Stimulated activated CD4-positive, alpha-beta T cell treated with anti-CD3 and anti-CD28 coated beads, Interleukin-15, amount 100 ng/mL, for 24 hours (primary cell): ENCODE measurements around the gene SYNGR3.
"Not testable (repeated sequence)": the region's sequence is repeated elsewhere in the genome, so short reads cannot be mapped to it uniquely, and the experiment has no call there.

Experiments
- DNase-seq: peaks from one replicate; pipeline ENCODE4 v3.0.0-alpha.2; 2020

The SYNGR3 gene

GRCh38 chr16:2032285-2033056 is 42.7 kb downstream of the SYNGR3 start:
- no peak for DNase-seq

GRCh38 chr16:2033057-2033908 is 43.5 kb downstream of the SYNGR3 start:
- no peak for DNase-seq

- DNase-seq: not testable (repeated sequence)
These were observed 44.3 kb downstream of the SYNGR3 start for GRCh38 chr16:2033909-2034695.

- DNase-seq: no peak
These were observed 45.1 kb downstream of the SYNGR3 start for GRCh38 chr16:2034696-2035430.

DNA sequence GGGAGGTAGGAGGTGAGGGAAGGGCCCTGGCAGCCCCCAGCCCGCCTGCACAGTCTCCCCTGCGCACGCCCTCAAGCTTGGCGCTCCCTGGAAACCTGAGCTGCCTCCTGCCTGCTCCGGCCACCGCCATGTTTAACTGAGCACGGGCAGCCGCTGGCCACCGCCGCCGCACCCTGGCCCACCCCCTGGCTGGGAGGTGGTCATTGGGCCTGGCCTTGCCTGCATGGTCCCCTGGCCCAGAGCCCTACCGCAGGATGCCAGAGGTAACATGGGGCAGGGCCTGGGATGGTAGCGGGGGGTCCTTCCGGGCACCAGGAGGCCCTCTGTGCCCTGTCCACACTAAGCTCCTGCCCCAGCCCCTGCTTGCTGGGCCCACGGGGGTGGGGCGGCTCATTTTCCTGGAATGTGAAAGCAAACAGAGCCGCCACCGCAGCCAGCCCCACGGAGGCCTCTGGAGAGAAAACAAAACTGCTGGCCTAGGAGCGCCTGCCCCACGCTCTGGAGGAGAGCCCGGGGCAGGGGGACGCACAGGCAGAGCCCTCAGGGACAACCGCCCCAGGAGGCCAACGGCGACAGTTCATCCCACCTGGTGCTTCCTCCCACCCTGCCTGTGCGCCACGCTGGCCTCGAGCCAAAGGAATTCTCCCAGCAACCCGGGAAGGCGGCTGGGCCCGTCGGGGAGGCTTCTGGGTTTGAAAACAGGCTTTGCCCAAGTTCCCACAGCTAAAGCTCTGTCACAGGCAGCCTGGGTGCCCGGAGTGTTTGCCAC is 45.8 kb downstream of the SYNGR3 start:
- no peak for DNase-seq

DNA sequence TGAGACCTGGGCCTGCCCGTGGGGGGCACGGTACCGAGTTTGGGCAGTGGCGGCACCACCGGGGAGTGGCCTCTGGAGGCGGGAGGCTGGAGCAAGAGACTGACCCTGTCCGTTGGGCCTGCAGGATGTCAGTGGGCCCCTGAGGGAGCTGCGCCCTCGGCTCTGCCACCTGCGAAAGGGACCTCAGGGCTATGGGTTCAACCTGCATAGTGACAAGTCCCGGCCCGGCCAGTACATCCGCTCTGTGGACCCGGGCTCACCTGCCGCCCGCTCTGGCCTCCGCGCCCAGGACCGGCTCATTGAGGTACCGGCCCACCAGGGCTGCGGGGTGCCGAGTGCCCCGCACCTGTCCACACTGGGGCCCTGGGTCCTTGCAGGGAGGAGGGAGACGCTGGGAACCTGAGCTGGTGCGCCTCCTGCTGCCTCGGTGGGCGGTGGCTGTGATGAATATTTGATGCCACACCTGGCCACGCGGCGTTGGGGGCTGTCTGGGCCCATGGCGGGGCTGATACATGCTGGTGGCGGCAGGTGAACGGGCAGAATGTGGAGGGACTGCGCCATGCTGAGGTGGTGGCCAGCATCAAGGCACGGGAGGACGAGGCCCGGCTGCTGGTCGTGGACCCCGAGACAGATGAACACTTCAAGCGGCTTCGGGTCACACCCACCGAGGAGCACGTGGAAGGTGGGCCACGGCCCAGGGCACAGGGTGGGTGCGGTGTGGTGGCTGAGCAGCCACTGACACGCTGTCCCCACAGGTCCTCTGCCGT is 46.6 kb downstream of the SYNGR3 start:
- no peak for DNase-seq

- DNase-seq: no peak
These were observed 47.3 kb downstream of the SYNGR3 start for GRCh38 chr16:2037115-2037514.

- no peak for DNase-seq
These were observed 48.0 kb downstream of the SYNGR3 start for GRCh38 chr16:2037647-2038381.

- no peak for DNase-seq
These were observed 48.8 kb downstream of the SYNGR3 start for GRCh38 chr16:2038382-2039231.

- no peak for DNase-seq
These were observed 49.7 kb downstream of the SYNGR3 start for GRCh38 chr16:2039274-2040031.

DNA sequence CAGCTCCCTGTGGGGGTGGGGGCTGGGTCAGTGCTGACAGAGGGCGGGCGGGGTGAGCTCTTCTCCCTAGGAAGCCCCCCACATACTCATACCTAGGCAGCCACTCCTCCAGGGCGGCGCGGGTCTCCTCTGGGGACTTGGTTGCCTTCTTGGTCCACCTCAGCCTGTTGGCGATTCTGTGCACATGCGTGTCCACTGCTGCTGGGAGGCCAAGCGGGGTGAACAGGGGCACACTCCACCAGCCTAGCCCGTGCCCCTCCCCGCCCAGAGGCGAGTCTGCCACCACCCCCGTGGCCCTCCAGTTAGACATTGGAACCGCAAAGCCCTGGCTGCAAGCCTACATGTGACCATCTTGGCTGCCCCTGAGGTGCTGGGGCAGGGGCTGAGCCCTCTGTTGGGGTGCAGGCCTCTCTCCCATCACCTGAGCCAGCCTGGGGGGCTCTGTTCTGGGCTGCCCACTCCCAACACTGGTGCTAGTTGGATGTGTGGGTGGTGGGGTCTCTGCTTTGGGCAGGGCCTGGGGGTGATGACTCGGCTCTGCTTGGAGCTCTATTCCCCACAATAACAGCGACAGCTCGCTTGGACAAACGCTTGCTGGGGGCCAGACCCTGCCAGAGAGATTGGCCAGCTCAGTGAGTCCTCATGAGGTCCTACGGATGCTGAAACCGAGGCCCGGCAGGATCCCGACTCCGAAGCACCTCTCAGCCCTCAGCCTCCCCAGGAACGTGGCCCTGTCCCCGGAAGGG is 50.4 kb downstream of the SYNGR3 start:
- no peak for DNase-seq

DNA sequence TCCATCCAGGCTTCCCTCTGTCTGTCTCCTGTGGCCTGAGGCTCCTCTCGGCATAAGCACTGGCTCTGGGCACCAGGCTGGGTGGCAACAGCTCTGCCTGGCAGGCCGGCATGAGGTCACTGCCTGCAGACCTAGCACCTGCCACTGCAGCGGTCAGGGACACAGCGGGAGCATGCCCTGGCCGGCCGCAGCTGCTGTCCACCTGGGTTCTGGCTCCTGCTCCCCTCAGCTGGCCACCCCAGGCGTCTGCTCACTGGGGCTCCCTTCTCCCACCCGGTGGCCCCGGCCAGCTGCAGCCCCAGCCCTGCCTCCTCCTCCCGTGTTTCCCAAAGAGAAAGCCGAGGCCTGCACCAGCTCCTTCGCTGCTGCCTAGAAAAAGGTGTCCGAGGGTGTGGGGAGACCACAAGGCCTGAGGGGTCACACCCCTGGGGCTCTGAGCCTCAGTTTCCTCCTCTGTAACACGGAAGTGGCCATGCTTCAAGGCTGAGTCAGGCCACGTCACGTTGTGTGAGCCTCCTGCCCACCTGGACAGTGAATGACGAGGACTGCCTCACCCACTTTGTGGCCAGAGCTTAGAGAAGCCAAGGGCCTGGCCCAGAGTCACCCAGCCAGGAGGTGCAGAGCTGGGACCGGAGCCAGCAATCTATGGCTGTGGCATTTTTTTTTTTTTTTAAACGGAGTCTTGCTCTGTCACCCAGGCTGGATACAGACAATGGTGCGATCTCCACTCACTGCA is 51.2 kb downstream of the SYNGR3 start:
- DNase-seq: no peak

- DNase-seq: no peak
These were observed 52.6 kb downstream of the SYNGR3 start for GRCh38 chr16:2042171-2042985.

GRCh38 chr16:2042986-2043666 is 53.4 kb downstream of the SYNGR3 start:
- no peak for DNase-seq
